GM06990 (cell line): ENCODE data around the gene SPAG16.

Source experiments
- DNase-seq: peaks from one replicate; pipeline ENCODE4 v3.0.0-alpha.2; 2011; ENCODE audit not compliant: insufficient read length; ENCODE audit errors: extremely low read depth
- H3K27me3 ChIP-seq: replicated peaks from 2 replicates; pipeline ENCODE4 v1.6.0; 2011; ENCODE audit warnings: low read length; ENCODE audit not compliant: control insufficient read depth, insufficient read depth
- H3K36me3 ChIP-seq: 2 replicates; pipeline ENCODE4 v1.5.1; 2011; ENCODE audit warnings: low read length; ENCODE audit not compliant: control insufficient read depth, insufficient read depth
- H3K4me3 ChIP-seq: replicated peaks from 2 replicates; pipeline ENCODE4 v1.5.1; 2011; ENCODE audit warnings: low read depth, mild to moderate bottlenecking, control low read depth, low read length
- TF ChIP-seq, protein P1 (sequence below): IDR thresholded peaks from 2 replicates; pipeline ENCODE4 v1.5.1; 2011; ENCODE audit warnings: low read length, control low read depth, mild to moderate bottlenecking, inconsistent platforms; ENCODE audit not compliant: insufficient read depth, poor library complexity, severe bottlenecking

Gene SPAG16

DNA sequence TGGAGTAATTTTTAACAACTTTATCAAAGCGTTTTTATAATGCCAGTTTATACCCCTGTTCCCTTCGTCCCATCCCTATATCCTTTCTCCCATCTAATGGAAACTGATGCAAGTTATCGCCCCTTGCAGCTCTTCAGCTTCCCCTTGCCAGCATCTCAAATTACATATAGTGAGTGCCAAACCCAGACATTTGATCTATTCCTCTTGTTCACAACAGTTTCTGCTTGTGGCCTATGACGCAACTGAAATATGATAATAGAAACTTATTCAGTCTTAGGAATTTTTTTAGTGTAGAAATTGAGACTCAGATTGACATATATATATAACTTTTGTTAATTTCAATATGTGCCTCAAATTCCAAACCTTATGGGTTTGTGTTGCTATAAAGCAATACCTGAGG is 564.4 kb downstream of the SPAG16 start:
- Histone ChIP-seq H3K4me3 (no peak overlapping the region), H3K36me3 (no peaks in the 10 kb centered on the region), H3K27me3 (no peaks in the 10 kb centered on the region)
- TF ChIP-seq, protein P1, sequence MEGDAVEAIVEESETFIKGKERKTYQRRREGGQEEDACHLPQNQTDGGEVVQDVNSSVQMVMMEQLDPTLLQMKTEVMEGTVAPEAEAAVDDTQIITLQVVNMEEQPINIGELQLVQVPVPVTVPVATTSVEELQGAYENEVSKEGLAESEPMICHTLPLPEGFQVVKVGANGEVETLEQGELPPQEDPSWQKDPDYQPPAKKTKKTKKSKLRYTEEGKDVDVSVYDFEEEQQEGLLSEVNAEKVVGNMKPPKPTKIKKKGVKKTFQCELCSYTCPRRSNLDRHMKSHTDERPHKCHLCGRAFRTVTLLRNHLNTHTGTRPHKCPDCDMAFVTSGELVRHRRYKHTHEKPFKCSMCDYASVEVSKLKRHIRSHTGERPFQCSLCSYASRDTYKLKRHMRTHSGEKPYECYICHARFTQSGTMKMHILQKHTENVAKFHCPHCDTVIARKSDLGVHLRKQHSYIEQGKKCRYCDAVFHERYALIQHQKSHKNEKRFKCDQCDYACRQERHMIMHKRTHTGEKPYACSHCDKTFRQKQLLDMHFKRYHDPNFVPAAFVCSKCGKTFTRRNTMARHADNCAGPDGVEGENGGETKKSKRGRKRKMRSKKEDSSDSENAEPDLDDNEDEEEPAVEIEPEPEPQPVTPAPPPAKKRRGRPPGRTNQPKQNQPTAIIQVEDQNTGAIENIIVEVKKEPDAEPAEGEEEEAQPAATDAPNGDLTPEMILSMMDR, result no peak
- no peak for DNase-seq

DNA sequence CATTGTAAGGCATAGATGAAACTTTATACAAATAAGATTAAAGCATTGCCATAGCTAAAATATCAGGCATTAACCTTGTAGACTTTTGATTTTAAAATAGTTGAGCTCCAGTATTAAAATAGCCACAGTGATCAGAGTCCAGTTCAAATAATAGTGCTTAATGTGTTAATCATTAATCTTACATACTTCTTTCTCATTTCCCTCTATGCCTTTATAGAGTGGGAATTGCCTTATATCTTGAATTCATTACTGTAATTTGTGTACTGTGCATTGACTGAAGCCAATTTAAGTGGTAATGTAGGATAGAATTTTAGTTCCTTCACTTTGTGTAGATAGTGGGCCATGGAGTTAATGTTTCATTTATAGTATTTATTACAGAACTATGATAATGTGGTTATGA is 577.4 kb downstream of the SPAG16 start:
- H3K4me3 ChIP-seq, result no peak overlapping the region
- DNase-seq, result no peak
- no peaks in the 10 kb centered on the region for H3K27me3 ChIP-seq
- TF ChIP-seq, protein P1, result no peak
- no peaks in the 10 kb centered on the region for H3K36me3 ChIP-seq

DNA sequence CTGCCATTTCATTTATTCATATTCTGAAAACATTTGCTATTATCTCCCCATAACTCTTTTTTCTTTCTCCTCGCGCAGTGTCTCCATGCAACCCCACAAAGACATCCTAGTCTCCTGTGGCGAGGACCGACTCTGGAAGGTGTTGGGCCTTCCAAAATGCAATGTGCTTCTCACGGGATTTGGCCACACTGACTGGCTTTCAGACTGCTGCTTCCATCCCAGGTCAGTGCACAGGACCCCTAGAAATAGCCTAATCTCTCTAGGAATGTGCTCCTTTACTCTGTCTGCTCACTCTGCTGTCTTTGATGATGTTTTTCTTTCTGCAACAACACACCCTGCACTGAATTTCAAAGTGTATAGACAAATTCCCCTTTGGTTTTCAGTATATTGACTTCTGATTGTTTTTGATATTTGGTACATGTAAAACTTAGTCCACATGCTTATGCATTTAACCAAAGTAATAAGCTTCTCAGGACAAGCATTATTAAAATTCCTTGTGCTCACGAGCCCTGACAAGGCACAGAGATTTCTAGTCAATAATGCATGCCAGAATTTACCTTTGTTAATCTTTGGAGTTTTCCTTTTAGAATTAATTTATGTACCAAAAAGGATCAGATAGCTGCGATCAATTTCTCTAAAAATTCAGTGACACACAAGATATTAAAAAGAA is 578.3 kb downstream of the SPAG16 start:
- Histone ChIP-seq H3K27me3 (no peaks in the 10 kb centered on the region), H3K4me3 (no peak overlapping the region), H3K36me3 (no peaks in the 10 kb centered on the region)
- DNase-seq, result no peak
- TF ChIP-seq, protein P1, result no peak

DNA sequence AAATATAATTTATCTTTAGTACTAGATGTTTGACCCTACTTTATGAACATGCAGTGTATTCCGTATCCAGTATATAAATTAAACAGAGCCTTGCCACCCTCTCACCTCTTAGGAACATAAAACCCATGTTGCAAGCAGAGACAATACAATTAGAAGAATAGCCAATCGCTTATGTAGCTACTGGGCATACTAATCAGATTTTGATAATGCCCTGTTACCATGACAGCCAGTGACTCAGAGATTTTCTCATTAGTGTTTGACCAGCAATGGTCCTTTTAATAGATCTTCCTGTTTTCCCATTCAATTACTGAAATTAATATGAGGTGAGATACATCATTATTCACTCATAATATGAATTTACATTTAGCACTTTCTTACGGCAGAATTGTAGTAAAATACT is 579.3 kb downstream of the SPAG16 start:
- TF ChIP-seq, protein P1, result no peak
- Histone ChIP-seq H3K27me3 (no peaks in the 10 kb centered on the region), H3K36me3 (no peaks in the 10 kb centered on the region), H3K4me3 (no peak overlapping the region)
- no peak for DNase-seq

DNA sequence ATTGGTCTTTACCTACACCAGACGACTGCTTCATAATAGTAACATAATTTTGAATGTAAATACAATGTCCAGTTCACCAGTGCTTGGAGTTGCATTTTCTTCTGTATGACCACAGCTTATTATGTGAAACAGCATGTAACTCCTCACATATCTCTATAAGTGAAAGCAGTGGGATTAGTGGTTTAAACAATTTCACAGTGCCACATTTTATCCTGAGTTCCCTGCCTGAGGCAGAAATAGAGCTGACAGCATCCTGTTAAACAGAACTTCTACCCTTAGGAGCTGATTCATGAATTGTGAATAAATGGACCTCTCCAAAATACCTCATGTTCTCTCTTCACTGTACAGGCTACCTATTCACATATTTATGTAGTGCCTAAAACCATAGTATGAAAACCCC is 584.3 kb downstream of the SPAG16 start:
- TF ChIP-seq, protein P1, result no peak
- Histone ChIP-seq H3K36me3 (no peaks in the 10 kb centered on the region), H3K27me3 (no peaks in the 10 kb centered on the region), H3K4me3 (no peak overlapping the region)
- no peak for DNase-seq

DNA sequence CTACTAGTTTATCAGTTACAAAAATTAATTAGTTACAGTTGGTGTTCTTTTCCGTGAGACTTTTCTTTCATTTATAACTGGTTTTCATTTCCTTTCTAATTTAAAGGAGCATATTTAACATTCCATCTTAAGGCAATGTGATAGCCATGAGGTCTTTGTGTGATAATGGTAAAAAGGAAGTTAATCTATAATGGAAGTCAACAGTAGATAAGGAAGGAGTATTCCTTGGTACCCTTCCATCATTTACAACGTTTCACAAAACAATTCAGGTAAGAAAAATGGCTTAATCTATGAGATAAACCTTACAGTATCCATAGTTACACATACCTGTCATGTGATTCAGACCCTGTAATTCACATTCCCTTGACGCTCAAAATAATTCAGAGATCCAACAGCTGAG is 601.2 kb downstream of the SPAG16 start:
- no peak for DNase-seq
- TF ChIP-seq, protein P1, result no peak
- no peaks in the 10 kb centered on the region for H3K36me3 ChIP-seq
- H3K4me3 ChIP-seq, result no peak overlapping the region
- H3K27me3 ChIP-seq, result no peaks in the 10 kb centered on the region
